GM18867 (cell line): ENCODE data around the gene MSI2.

Experiments used
- ATAC-seq: cut with Tn5 transposase; IDR thresholded peaks from one replicate; pipeline ENCODE4 v1.9.1; 2021; ENCODE audit warnings: mild to moderate bottlenecking, moderate library complexity; ENCODE audit not compliant: unreplicated experiment

MSI2 gene

DNA sequence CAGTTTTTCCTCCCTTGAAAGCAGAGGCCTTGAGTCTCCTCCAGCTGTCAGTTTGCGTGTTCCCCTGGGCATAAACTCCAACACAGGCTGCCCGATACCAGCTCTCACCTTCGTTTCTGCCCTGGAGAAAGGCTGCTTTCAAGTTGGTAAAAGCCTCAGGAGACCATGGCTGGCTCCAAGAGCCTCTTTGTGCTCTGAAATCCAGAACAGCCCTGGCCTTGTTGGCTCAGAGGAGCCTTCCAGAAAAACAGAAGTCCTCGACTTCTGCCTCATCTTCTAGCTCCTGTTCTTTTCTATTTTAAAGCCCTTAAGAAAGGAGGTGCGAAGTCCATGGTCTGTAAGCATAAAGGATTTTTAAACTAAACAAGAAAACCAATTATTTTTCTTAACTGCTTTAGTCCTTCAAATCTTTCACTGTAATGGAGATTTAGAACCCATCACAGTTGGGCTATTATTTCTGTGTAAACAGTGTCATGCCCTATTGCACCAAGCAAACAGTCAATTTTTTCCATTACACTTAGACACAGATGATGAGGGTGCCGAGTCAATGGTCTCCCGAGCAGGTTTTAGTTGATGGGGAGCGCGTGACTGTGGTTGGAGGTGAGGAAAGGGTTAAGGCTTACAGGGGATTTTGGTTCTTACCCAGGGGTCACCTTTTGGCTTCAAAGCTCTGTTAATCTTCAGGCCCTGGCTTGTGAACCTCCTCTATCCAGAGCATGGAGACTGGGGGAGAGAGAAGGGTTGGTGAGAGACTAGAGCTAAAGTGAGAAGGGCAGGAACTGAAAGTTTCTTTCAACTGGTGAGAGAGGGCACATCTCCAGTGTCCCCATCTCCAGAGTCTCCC, 212.8 kb downstream of the MSI2 start:
- ATAC-seq = no peak

DNA sequence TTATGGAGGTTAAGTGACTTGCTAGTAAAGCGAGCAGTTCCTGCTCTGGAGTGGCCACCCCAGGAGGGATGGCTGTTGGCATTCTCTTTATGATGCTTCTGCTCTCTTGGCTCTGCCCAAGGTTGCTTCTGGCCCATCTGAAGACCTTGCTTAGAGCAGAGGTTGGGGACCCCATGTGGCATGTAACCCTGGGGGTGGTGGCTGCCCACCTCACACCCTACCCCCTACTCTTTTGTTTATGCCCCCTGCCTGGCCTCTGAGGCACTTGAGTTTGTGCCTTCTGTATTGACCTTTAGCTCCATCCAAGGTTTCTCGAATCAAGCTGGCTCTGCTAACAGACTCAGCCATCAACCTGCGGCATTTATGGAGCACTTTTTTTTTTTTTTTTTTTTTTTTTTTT, 214.6 kb downstream of the MSI2 start:
- ATAC-seq = no peak

DNA sequence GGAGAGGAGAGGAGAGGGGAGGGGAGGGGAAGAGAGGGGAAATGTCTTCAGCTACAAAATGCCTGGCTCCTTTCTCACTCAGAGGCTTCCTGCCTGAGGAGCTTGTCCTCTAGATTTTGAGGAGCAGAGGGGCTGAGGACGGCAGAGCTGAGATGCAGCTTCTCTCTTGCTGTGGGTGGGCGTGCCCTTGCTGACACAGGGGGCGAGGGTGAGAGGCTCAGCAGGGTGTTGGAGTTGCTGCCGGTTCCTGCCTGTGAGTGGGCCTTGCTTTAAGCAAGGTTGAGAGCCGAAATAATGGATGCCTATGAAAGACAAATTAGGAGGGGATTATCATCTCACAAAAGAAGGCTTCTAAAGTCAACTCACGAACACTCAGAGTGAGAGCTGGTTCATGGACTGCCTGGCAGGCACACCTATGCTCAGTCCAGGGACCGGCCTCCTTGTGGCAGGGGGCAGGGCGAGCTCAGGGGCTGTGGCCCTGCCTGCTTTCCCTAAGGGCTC, 215.6 kb downstream of the MSI2 start:
- ATAC-seq = no peak

DNA sequence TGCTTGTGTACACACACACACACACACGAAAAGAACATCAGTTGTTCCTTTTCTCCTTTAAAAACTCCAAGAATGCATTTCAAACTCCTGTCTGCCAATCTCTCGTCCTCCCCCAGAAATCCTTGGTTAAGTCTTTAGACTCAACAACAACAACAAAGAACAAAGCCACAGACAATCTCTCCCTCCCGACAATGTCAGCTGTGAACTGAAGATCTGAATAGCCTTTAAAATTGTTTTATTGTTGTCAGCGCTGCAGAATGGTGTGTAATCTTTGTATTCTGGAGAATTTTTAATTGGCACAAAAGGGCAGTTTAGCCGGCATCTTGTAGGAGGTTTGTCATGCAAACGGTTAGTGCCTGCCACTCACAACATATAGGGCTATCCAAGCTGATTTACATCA, 219.5 kb downstream of the MSI2 start:
- ATAC-seq = no peak

DNA sequence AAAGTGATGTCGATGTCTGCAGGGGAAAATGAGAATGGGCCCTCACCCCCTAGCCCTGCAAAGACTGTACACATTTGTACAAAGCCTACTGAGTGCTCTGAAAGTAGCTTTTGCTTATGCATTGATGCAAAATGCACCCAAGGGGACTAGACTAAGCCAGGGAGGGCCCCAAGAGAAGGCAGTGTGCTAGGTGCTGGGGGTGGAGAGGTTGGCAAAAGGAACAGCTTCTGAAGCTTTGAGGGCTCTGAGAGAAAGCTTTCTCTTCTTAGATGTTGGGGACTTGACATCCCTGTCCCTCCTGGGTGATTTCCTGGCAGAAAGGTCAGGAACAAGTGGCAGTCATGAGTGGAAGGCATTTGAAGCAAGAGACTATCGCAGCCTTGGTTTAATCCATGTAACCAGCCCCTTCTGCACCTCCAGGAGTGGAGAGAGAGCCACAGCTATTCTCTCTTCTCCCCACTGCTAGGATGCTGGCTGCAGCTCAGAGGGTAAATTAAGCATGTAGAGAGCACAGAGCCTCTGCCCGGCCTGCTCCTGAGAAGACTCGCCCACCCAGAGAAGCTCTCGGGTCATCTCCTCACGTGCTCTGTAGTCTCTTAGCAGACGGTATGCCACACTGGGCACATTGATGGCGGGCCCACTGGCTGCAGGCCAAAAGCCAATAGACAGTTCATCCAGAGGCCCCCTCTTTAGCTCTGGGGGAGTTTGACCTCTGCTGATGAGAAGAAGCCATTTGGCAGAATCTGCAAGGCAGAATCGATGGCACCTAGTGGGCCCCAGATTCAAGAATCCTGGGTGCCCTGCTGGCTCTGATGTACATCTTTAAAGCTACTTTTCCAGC, 221.4 kb downstream of the MSI2 start:
- ATAC-seq = no peak

DNA sequence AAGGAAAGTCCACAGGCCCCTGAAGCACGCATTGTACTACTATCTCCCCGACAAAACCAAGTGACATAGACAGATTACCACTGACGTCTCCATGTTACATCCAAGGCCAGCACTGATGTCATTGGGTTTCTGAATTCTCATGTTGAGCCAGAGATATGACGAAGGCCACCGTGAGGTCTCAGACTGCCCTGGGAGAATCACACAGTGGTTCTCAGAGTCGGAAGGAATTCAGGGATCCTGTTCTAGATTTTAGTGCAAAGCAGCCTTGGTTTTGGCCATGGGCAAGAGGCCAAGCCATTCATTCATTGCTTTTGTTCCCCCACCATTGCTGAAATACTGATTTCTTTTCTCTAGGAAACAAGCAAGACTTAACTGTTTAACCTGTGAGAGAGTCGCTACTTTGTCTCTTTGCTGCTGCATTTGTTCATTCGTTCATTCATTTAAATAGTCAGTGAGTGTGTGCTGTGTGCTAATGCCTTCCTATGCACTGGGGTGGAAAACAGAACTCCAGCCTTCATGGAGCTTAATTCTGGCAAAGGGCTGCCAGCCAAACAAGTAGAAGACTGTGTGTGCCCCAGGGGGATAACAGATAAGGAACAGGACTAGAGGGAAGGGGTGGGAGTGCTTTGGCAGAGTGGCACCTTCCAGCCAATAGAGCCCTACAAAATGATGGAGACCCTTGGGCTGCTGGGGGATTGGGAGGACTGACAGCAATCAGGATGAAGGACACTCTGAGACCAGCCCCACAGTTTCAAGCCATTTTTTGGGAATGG, 222.3 kb downstream of the MSI2 start:
- ATAC-seq = no peak

DNA sequence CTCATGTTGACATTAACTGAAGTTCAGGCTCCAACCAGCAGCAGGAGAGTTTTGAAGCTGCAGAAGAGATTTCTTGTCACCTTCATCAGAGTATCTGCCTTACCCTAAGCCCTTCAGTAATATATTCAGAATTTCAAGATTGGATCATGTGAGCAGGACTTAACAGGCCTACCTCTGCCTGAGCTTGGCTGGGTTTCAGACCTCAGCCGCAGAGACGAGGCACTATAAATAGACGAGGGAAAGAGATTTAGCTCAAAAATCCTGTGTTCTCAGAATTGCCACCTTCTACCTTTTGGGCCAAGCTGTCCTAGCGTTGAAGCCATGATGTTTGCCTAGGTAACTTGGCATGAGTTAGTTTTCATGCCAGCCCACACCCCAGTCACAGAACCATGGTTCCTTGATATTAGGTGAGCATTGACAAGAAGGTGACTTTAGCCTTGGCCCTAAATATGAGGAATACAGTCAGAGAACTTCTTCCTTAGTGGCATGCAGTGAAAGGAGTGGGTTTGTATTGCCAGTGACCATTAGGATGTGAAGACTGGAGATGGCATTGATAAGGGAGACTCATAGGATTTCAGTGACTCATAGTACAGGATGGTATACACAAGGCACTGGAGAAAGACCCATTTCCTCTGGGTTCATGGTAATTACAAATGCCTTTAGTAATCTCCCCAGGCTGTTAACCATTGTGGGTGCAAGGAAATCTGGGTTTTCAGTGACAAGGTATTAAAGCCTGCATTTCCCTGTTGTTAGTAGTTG, 224.3 kb downstream of the MSI2 start:
- ATAC-seq = no peak

DNA sequence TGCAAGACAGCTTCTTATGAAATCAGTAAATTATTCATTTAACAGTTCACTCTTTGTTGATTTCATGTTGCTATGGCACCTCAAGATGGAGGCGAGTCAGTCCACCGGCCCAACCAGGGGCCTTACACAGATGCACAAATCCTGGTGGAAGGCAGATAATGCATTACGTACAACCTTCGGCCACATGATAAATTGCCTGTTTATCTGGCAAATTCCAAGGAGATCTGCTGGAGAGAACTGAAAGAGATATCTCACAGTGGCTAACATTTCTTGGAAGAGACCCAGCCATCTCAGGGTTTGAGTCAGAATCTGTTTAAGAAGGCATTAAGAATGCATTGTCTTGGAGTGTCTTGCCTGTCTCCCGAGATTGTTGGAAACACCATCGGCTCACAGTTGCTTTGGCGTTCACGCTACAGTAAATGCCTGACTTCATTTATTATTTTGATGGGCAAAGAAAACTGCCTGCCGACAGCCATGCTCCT, 225.6 kb downstream of the MSI2 start:
- no peak for ATAC-seq

DNA sequence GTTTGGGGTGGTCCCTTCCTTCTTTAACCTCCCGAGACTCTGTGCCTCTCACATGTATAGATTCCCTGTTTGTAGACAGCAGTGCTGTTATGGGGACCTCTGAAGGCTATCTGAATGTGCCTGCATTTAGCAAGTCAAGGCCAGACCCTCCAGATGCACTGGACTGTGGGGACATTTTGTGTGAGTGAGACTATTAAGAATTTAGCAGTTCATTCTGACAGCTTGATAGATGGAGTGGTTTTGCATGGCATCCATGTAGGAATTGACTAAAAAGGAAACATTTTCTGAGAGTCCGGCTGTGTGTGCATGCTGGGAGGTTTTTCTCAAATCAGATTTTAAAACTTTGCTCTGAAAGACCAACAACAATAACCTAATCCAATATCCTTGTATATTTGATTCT, 226.3 kb downstream of the MSI2 start:
- ATAC-seq = no peak

DNA sequence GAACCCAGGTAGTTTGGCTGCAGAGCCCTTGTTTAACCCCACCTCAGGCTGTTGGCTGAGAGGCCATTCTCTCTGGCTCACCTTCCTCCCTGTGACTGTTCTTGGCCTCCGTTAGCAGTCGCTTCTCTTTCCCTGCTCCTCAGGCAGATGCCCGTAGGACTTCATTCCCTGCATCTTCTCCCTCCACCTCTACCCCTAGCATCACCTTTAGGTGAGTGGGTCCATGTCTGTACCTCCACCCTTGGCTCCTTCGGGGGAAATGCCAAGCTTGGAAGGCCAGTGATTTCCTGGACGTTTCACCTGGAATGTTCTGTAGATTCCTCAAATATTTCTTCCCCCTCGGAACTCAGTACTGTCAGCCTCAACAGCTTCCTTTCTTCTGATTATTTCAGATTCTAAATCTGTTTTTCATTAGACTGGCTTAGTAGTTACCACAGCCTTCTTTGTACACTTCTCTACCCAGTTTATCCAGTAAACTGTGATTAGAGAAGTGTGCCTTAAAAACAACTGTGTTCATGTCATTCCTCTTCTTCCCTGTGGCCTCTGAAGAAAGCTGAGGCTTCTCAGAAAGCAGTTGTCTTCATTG, 227.9 kb downstream of the MSI2 start:
- ATAC-seq = no peak

DNA sequence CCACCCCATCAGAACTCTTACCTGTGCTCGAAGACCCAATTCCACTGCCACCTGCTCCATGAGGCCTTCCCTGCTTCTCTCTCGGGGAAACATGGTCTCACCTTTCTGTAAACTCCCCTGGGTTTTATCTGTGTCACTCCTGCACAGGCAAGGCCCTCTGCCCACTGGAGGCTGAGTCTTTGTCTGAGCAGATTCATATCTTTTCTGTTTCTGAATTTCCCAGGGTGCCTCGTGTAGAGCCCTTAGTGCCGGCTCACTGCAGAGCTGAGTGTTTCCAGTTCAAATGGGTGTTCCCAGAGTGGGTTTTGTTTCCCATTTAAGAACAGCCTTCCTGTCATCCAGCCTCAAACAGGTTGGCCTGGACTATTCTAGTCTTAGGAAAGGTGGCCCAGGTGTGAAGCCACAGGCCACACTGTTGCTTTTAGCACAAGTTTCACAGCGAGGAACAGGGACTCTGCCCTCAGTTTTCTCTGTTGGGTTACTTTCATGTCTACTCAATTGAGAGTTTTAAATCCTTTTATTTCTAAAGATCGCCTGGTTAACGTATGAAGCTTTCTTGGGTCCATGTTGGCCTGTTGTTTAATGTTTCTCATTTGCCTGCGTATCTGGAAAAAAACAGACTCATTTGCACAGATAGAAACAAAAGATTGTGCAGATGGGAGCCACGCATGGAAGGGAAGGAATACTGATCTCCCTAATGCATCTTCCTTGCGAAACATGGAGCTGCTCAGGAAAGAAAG, 228.7 kb downstream of the MSI2 start:
- no peak for ATAC-seq

DNA sequence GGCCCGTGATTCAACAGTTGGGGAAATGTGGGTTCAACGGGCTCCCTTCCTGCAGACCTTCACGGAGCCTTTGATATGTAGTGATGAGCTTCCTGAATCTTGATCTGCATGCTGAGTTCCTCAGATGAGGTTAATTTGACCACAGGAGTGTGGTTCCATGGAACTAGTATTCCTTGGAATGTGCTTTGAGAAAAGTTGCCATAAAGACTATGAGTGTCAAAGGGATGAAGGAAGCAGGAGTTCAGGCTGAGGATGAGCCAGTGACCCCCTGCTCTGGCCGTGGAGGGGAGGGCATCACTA, 229.2 kb downstream of the MSI2 start:
- ATAC-seq = no peak

DNA sequence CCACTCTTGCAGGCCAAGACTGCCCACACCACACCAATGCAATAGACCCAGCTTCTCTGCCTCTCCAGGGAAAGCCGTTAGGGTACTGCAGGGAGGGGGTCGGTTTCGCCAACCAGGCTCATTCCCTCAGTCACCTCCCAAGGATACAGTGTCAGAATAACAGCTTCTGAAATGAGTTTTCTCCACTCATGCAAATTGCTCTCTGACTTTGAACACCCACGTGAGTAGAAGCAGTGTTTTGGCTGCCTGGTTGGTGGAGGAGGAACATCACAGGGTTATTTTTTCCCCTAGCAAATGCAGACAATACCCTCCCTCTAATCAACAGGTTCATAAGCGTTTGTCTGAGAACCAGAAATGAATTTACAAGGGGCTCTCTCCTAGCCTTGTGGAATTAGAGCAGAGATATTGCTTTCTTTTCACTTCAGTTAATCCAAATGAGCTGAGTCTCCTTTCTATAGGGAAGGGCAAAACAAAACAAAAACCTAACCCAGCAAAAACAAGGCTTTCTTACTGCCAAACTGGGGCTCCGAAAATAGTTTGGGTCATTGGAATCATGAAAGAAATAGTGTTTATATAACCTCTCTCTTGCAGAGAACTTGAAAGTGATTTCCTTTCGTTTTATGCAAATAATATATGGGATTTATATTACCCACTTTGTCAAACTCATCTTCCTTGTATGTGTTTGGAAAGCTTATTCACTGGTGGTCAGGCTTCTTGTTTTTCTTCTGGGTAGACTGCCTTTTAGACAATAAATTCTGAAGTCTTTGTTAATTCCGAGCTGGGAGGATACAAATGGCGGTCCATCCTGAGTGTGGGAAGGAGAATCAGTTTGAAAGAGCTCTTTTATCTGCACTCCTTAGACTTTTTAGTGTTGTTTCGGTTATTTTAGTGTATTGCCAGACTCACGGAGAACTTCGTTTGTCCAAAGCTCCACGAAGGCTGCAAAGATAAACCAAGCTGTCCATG, 229.9 kb downstream of the MSI2 start:
- ATAC-seq = no peak

DNA sequence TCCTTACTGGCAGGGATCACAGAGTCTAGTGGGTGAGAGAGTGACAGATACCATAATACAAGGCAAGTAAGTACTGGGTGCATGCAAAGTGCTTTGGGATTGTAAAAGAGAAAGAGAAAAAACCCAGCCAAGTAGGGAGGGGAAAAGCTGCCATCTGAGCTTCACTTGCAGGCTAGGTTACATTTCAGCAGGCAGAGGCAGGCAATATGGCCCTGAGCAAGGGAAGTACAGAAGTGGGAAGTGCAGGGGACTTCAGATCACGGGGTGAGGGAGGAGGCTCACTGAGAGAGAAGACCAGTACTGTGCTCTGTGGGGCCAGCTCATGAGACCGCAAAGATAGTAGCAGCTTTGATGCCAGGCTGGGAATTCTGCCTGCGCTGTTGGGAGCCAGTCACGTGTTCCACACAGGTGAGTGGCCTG, 230.6 kb downstream of the MSI2 start:
- ATAC-seq = no peak

DNA sequence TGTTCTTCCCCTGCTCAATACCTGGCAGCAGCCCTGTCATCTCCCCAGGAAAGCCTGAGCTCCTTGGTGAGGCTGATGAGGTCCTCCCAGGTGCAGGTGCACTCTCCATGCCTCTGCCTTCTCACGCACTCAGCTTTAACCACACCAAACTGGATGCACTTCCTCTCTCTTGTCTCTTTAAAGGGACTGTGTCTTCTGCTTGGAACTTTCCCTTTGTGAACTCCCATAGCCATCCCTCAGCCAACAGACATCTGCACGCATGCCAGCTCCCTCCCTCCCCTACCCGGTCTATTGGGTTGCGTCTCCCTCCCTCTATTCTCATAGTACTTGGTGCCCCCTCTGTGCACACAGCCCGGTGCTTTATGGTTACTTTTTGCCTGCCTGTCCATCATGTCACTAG, 231.2 kb downstream of the MSI2 start:
- no peak for ATAC-seq

DNA sequence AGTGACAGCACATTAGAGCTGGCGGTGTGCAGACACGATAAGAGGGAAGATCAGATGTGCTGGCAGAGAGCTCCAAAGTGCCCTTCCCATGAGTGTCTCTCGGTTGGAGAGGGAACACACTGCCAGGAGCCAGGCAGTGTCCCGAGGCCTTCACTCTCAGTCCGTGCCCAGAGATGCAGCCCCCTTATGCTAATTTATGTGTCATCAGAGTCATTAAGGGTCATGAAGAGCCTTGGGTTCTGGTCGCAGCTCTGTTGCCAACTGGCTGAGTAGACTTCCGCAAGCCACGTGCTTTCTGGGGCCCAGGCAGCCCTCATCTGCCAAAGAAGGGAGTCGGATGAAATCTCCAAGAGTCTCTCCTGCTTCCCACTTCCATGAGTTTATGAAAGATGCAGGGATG, 232.5 kb downstream of the MSI2 start:
- no peak for ATAC-seq

DNA sequence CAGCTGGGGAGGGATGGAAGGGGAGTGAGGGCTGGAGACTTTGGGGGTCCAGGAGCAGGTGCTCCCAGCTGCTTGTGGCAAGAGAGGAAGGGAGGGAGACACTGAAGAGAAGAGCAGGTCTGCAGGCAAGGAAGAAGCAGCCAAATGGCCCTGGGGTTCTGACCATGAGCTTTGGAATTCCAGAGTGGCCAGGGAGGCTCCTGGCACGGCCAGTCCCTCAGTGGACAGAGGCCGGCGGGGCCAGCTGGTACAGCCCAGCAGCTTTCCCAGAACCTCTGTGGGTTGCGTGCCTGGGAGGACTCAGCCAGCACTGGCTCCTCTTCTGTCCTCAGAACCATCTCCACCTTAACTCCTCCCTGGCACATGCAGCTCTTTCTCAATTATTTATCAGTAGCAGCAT, 233.0 kb downstream of the MSI2 start:
- ATAC-seq = no peak

DNA sequence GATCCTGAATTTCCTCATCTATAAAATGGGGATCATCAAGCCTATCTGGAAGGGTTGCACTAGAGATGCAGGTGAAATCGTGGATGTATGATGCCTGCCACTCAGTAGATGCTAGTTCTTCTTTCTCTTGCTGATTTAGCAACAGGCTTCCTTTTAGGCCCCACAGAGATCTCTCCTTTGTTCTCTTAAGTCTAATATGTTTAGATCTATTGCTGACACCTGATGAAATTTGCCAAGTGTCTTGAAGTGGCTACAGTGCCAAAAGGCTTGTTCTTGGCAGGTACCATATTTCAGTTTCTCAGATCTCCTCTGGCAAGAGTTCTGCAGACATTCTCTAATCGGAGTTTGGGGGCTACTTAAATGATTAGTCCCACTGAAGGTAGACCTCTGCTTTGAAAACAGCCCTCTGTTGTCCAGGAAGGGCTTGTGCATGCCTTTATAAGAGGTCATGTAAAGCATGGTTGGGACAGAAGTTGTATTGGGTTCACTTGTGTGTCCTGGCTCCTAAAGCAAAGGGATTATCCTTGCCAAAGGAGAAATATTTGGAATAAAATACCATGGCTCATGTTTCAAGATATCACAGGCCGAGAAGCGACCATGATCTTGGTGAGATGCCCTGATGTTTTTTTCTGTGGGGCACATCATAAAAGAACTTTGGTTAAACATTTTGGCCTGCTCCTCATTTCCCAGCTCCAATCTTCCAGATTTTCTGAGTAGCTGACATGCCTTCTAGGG, 234.0 kb downstream of the MSI2 start:
- no peak for ATAC-seq
